Activated CD8-positive, alpha-beta T cell treated with anti-CD3 and anti-CD28 coated beads for 36 hours (primary cell): Measurements from ENCODE around the gene FBP2. TPM values are rescaled to one million over a fixed set of nuclear protein-coding genes. Genes with fewer than 3 reads are reported as not detected.

ENCODE experiments used
- ATAC-seq: fragments of 200-7000 bp; cut with Tn5 transposase; one replicate; pipeline ENCODE4 v1.10.0; 2021; ENCODE audit warnings: mild to moderate bottlenecking, moderate library complexity
- CTCF ChIA-PET: fragments of 350-600 bp; sonication (Branson Sonifier 250); formaldehyde crosslinking; loops from one replicate; lab custom pipeline; 2021; ENCODE audit warnings: antibody characterized with exemption; lab: Charles Lee
- POLR2A ChIA-PET: fragments of 350-600 bp; sonication (Branson Sonifier 250); formaldehyde crosslinking; loops from one replicate; lab custom pipeline; 2021; ENCODE audit warnings: antibody characterized with exemption; lab: Charles Lee
- DNase-seq: peaks from one replicate; pipeline ENCODE4 v3.0.0-alpha.2; 2020
- H3K27ac Mint-ChIP-seq: one replicate; pipeline ENCODE4 v1.8.0; 2021; ENCODE audit warnings: mild to moderate bottlenecking, mixed read lengths
- H3K27me3 Mint-ChIP-seq: one replicate; pipeline ENCODE4 v1.8.0; 2021; ENCODE audit warnings: mixed read lengths
- H3K36me3 Mint-ChIP-seq: one replicate; pipeline ENCODE4 v1.8.0; 2021; ENCODE audit warnings: low read depth, mixed read lengths
- H3K4me1 Mint-ChIP-seq: one replicate; pipeline ENCODE4 v1.8.0; 2021; ENCODE audit warnings: low read depth, mixed read lengths
- H3K4me3 Mint-ChIP-seq: one replicate; pipeline ENCODE4 v1.8.0; 2021; ENCODE audit warnings: mild to moderate bottlenecking, moderate library complexity, mixed read lengths
- H3K9me3 Mint-ChIP-seq: one replicate; pipeline ENCODE4 v1.8.0; 2021; ENCODE audit warnings: mixed read lengths
- CTCF ChIP-seq: fragments of 200-600 bp; IDR thresholded peaks from one replicate; pipeline ENCODE4 v1.8.0; 2022; ENCODE audit warnings: antibody characterized with exemption, mild to moderate bottlenecking
- intact Hi-C: fragments of 100-400 bp; cut with micrococcal nuclease; formaldehyde crosslinking; loops from one replicate; pipeline ENCODE4 v1.10.0; 2022
- total RNA-seq, 2 experiments: library from RNA; stranded (reverse); gene quantifications; one replicate each; pipeline ENCODE4 v1.2.3, GENCODE V29; 2021

FBP2 gene
- total RNA-seq, 2 experiments from 2014 or later, result not detected

DNA sequence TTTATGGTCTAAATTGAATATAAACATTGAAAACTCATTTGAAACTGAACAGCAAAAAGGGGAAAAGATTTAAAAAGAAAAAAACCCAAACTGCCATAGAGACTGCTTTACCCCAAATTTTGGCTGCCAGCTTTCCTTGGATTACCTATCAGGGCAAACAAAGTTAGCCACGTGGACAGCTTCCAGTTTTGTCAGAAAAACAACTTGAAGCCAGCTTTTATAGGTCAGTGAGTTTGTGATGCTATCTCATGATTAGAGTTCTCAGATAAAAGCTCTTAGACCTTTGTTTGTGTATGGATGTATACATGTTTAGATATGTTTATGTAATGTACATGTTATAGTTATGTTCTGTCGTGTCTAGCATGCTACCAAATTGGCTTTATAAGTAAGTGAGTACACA lies 16.1 kb downstream of the FBP2 start:
- no peak overlapping the region for H3K27ac Mint-ChIP-seq
- CTCF ChIA-PET, result no interaction called here
- H3K4me1 Mint-ChIP-seq, result no peaks in the 10 kb centered on the region
- no peak for TF ChIP-seq CTCF
- DNase-seq (no peak), ATAC-seq (no peak)
- POLR2A ChIA-PET, result no interaction called here
- intact Hi-C loops, result no loop called here
- no peak overlapping the region for H3K4me3 Mint-ChIP-seq
- no peaks in the 10 kb centered on the region for H3K36me3 Mint-ChIP-seq
- peaks cover 3% of the 10 kb centered on the region for H3K27me3 Mint-ChIP-seq
- no peaks in the 10 kb centered on the region for H3K9me3 Mint-ChIP-seq

DNA sequence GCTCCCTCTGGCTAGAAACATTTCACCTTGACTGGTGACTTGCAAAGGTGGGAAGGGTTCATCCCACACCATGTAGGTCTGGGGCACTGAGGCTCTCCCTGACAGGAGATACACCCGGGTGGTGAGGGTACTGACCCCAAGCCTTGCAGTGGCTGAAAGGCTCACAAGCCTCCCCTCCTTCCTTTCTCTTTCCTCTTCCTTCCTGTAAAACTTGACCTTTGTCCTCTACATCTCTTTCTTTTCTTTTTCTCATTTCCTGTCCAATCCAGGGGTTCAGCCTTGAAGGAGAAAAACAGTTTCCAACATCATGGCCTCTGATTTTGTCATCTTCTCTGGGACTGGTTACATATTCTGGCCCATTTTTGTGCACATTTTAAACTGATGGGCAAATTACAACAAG lies 16.6 kb downstream of the FBP2 start:
- DNase-seq, result no peak
- no peak for TF ChIP-seq CTCF
- intact Hi-C loops, result no loop called here
- Mint-ChIP-seq H3K27ac (no peak overlapping the region), H3K27me3 (peaks cover 7% of the 10 kb centered on the region), H3K4me3 (no peak overlapping the region), H3K36me3 (no peaks in the 10 kb centered on the region), H3K9me3 (no peaks in the 10 kb centered on the region), H3K4me1 (no peaks in the 10 kb centered on the region)
- no peak for ATAC-seq
- ChIA-PET POLR2A (no interaction called here), CTCF (no interaction called here)

DNA sequence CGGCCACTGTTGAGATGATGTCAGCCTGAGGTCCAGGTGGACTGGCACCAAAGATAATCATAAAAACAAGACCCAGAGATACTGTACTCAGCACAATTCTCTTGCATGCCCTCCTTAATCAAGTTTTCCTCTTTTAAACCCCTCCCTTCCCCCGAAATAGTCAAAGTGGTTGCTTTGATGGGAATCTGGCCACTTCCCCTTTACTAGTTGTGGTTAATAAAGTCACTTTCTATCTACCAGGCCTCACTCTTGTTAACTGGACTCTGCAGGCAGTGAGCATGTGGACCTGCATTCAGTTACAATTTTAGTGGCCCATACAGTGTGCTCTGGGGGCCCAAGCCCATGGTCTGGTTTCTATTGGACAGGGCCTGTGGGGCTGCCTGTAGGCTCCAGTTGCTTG lies 17.5 kb downstream of the FBP2 start:
- ChIA-PET CTCF (no interaction called here), POLR2A (no interaction called here)
- Mint-ChIP-seq H3K27me3 (peaks cover 7% of the 10 kb centered on the region), H3K9me3 (no peaks in the 10 kb centered on the region), H3K27ac (no peak overlapping the region), H3K4me1 (no peaks in the 10 kb centered on the region), H3K4me3 (no peak overlapping the region), H3K36me3 (no peaks in the 10 kb centered on the region)
- DNase-seq (no peak), ATAC-seq (no peak)
- TF ChIP-seq CTCF, result no peak
- intact Hi-C loops, result no loop called here

- intact Hi-C loops, result no loop called here
- no peak overlapping the region for H3K27ac Mint-ChIP-seq
- POLR2A ChIA-PET, result no interaction called here
- DNase-seq (no peak), ATAC-seq (no peak)
- no peak for TF ChIP-seq CTCF
- H3K27me3 Mint-ChIP-seq, result peaks cover 7% of the 10 kb centered on the region
- CTCF ChIA-PET, result interaction anchor here (1.1 kb wide), 1 partner anchor 34 kb away, joined by 4 read pairs; no protein-coding TSS in a partner anchor
- H3K4me1 Mint-ChIP-seq, result no peaks in the 10 kb centered on the region
- no peaks in the 10 kb centered on the region for H3K36me3 Mint-ChIP-seq
- no peaks in the 10 kb centered on the region for H3K9me3 Mint-ChIP-seq
- H3K4me3 Mint-ChIP-seq, result no peak overlapping the region
Observed at GRCh38 chr9:94568972-94569712, 24.5 kb downstream of the FBP2 start.

DNA sequence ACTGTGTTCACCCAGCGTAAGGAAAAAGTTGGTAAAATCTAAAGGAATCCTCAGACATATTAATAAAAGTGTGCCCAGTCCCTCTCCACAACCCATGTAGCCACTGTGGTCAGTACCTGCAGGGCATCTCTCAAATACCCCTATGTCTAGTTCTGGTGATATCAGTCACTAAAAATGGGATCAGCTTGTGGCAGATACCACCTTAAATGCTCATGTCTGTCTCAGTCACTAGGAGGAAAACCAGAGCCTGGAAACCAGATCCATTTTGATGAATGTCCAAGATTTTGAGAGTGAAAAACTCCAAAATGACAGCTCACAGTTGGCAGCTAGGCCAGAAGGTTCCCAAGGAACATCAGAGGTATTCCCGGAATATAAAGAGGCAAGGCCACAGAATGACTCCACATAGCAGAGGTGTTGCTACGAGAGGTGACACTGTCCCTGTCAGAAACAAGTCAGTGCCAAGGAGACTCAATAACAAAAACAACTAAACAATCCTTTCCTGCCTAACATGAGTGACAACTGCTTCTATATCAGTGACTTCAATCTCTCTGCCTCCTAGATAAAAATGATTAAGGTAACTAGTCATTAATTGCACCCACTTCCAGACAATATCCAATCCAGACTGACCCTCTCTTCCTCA lies 25.3 kb downstream of the FBP2 start:
- Mint-ChIP-seq H3K36me3 (no peaks in the 10 kb centered on the region), H3K9me3 (peaks cover 2% of the 10 kb centered on the region), H3K27me3 (peaks cover 10% of the 10 kb centered on the region), H3K4me3 (no peak overlapping the region), H3K4me1 (no peaks in the 10 kb centered on the region), H3K27ac (no peak overlapping the region)
- intact Hi-C loops, result no loop called here
- ChIA-PET POLR2A (no interaction called here), CTCF (no interaction called here)
- no peak for DNase-seq
- TF ChIP-seq CTCF, result no peak
- ATAC-seq, result no peak
